GM04503 (cell line): ENCODE data around the gene PDK3.

Source experiments
- DNase-seq: peaks from one replicate; pipeline ENCODE4 v3.0.0-alpha.2; 2012; ENCODE audit warnings: low read depth

The PDK3 gene

DNA sequence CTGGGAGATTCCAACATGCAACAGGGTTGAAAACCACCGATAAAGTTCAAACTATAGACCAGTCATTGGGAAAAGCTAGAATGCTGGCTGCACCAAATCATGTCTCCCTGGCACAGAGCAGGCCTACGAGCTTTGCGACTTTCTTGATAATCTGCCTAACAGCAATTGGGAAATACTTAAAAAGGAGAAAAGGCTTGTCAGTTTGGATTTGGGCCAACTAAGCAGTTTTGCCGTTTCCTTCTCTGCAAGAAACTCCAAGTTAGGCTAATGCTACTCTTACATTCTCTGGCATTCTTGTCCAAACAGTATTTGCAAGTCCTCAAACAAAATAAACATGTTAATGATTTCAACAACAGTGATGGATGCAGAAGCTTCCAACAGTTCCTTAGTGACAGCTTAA is 87.9 kb downstream of the PDK3 start:
- no peak for DNase-seq

DNA sequence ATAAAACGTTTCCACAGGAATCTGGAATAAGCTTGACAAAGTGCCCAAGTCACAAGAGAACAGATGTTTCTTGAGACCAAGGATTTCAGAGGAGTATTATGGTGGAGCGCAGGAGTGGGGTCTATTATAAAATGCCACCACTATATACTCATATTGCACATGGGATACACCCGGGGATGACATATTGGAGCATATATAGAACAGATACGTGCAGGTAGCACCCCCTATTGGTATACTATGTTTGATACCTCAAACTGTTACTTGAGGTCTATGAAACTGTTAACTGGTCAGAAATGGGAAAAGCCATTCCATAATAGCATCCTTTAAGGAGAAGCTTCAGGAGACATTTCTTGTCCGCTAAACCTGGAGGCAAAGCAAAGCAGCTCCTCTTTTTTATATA is 96.0 kb downstream of the PDK3 start:
- DNase-seq = no peak

DNA sequence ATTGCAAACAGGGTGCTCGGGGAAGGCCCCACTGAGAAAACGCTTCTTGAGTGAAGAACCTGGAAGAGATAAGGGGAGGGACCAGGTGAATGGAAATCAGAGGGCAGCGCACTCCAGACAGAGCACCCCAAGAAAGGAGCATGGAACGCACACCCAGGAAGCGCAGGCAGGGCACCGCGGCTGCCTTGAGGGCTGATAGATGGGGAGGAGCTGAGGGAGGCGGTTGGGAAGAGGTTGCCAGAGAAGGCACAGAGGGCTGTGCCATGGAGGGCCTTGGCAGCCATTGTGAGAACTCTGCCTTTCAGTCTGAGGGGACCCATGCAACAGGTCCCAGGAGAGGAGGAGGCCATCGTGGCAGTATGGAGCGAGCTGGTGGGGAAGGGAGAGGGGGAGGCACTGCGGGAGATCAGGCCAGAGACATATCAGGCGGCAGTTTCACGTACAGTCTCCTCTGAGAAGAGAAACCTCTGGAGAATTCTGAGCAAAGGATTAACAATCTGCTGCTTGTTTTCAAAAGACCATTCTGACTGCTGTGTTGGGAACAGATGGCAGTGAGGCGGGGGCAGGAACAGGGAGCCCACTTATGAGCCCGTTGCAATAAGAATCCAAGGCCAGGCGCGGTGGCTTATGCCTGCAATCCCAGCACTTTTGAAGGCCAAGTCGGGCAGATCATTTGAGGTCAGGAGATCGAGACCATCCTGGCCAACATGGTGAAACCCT is 98.4 kb downstream of the PDK3 start:
- DNase-seq = no peak

DNA sequence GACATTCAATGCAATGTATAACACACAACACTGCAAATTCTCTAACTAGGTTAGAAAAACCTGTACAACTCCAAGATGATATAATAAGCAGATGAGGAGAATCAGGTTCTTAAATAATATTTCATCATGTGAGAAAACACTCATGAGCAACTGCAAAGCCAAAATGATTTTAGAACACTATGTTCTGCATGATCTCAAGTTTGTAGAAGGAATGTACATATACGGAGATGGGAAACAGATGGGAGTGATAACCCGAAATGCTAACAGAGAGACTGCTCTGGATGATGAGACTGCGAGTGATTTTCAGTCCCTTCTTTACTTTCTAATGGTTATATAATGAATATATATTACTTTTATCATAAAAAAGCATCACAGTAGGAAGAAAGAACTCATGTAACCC is 101.2 kb downstream of the PDK3 start:
- DNase-seq = no peak

DNA sequence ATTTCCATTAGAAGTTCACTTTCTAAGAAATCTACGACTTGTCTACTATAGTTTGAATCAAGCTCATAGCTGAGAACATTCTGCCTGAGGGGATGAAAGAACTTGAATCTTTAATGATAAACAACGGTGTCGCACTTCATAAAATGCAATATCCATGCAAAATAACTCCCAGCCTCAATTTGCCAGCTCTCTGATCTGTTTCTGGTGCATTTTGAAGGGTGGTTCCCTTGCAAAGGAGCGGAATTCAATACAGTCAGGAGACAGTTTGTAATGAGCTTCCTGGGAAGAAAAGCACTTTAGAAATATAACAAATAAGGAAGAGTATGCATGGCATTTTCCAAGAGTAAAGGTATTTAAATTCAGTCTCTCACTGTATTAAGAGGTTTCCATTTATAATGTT is 102.1 kb downstream of the PDK3 start:
- no peak for DNase-seq

DNA sequence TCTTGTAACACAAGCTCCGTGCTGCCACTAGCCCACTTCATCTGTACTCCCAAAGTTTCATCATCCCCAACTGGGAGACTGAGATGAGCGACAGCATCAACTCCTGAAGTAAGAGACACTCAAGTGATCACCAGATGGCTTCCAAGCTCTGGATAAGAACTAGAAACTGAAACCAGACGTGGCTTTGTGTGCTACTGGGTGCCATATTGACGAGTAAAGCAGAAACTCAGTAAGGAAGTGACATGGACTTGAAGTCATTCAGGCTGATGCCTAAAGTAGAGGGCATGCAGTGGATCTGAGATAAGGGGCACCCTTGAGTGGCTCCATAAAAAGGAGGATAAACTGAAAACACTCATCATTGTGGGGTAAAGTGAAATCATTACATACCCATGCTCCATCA is 109.7 kb downstream of the PDK3 start:
- DNase-seq = no peak

DNA sequence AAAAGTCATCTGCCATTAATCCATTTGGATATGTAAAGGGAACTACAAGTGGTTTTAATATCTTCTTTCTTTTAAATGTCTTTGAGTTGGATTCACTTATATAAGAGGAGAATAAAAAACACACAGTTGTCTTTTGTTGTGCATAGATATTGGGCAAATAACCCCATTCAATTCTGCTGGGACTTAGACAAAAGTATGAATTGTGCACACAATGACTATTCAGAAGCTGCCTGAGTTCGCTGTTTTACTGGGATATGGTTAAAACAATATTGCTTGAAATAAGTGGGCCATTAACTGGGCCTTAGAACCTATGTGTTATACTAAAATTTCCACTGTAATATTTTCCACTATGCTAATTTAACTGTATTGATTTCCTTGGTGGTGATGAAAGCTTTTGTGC is 110.4 kb downstream of the PDK3 start:
- DNase-seq = no peak

DNA sequence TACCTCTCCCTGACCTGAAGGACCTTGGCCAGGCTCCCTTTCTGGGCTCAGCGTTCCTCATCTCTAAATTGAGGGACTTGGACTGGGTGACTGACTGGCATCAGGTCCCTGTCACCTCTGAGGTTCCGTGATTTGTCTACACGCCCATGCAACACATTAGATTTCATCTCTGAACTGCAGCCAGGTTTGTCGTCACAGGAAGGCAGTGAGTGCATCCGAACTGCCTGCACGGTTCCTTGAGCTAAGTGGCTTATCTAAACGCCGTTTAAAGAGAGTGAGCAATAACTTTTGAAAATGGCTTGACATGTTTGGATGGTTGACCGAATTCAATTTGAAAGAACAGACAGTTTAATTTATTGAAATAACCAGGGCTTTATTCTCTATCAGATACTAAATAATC is 112.0 kb downstream of the PDK3 start:
- DNase-seq = no peak
